Osteocyte (in vitro differentiated cells): Measurements from ENCODE around the gene PODN. TPM values are rescaled to one million over a fixed set of nuclear protein-coding genes. Genes with fewer than 3 reads are reported as not detected.

Source experiments
- DNase-seq: peaks from one replicate; pipeline ENCODE4 v3.0.0; 2021; ENCODE audit warnings: mixed read lengths; ENCODE audit not compliant: unreplicated experiment; ENCODE audit errors: extremely low spot score
- H3K27ac Mint-ChIP-seq: one replicate; pipeline ENCODE4 v1.8.0; 2021; ENCODE audit warnings: mild to moderate bottlenecking, mixed read lengths; ENCODE audit not compliant: unreplicated experiment
- H3K27me3 Mint-ChIP-seq: one replicate; pipeline ENCODE4 v1.8.0; 2021; ENCODE audit warnings: mixed read lengths; ENCODE audit not compliant: unreplicated experiment
- H3K36me3 Mint-ChIP-seq: one replicate; pipeline ENCODE4 v1.8.0; 2021; ENCODE audit warnings: mixed read lengths; ENCODE audit not compliant: unreplicated experiment
- H3K4me1 Mint-ChIP-seq: one replicate; pipeline ENCODE4 v1.8.0; 2021; ENCODE audit warnings: mixed read lengths; ENCODE audit not compliant: unreplicated experiment
- H3K4me3 Mint-ChIP-seq: one replicate; pipeline ENCODE4 v1.8.0; 2021; ENCODE audit warnings: mild to moderate bottlenecking, moderate library complexity, mixed read lengths; ENCODE audit not compliant: unreplicated experiment
- H3K9me3 Mint-ChIP-seq: one replicate; pipeline ENCODE4 v1.8.0; 2021; ENCODE audit warnings: mixed read lengths; ENCODE audit not compliant: unreplicated experiment
- total RNA-seq: library from RNA; stranded (reverse); gene quantifications from 2 replicates; pipeline ENCODE4 v1.2.1, GENCODE V29; 2021
- TF ChIP-seq, protein P1 (sequence below): fragments of 200-600 bp; sonication (generic); IDR thresholded peaks from 2 replicates; pipeline ENCODE4 v1.5.0; 2021; ENCODE audit warnings: antibody characterized with exemption, mild to moderate bottlenecking, moderate library complexity

Gene PODN
- total RNA-seq, 1 donor from 2014 or later, result 6.6 TPM

DNA sequence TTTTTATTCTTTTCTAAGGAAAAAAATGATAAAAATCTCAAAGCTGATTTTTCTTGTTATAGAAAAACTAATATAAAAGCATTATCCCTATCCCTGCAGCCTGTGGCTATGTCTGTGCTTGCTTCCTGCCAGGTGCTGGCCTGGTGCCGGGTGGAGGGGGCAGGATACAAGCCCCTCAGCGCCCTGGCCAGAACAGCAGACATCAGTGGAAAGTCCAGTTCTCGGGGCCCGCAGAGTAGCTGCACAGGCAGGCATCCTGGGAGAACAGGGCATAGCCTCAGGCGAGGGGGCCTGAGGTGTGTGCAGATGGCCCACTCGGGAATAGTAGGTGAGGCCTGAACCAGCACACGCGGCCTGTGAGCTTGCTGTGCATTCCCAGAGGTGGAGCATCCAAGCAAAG lies 23.4 kb downstream of the PODN start:
- H3K27me3 Mint-ChIP-seq, result no peaks in the 10 kb centered on the region

DNA sequence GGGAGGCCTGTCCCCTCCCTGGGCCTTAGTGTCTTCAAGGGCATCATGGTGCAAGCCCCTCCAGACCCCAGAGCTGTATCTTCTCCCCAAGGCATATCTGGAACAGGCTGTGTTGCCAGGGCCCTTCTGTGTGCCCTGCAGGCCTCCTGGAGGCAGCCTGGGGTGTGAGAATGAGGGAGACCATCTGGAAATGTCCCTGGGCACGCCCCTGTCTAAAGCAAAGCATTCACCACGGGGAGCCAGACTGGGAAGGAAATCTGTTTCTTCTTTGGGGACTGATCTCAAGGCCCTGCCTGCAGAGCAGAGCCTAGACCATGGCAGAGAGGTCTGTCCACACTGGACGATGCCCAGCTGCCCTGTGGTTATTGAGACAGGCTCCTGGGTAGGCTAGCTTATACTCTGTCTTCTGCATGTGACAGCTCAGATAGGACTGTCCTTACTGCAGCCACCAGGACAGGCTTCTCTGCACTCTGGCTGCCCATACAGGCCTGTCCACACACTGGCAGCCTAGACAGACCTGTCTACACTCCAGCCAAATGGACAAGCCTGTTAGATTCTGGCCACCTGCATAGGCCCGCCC lies 24.6 kb downstream of the PODN start:
- Mint-ChIP-seq H3K4me1 (peaks cover 20% of the 10 kb centered on the region), H3K9me3 (no peaks in the 10 kb centered on the region), H3K4me3 (no peak overlapping the region), H3K36me3 (peaks cover 1% of the 10 kb centered on the region), H3K27ac (no peak overlapping the region), H3K27me3 (no peaks in the 10 kb centered on the region)
- no peak for DNase-seq
- TF ChIP-seq, protein P1, sequence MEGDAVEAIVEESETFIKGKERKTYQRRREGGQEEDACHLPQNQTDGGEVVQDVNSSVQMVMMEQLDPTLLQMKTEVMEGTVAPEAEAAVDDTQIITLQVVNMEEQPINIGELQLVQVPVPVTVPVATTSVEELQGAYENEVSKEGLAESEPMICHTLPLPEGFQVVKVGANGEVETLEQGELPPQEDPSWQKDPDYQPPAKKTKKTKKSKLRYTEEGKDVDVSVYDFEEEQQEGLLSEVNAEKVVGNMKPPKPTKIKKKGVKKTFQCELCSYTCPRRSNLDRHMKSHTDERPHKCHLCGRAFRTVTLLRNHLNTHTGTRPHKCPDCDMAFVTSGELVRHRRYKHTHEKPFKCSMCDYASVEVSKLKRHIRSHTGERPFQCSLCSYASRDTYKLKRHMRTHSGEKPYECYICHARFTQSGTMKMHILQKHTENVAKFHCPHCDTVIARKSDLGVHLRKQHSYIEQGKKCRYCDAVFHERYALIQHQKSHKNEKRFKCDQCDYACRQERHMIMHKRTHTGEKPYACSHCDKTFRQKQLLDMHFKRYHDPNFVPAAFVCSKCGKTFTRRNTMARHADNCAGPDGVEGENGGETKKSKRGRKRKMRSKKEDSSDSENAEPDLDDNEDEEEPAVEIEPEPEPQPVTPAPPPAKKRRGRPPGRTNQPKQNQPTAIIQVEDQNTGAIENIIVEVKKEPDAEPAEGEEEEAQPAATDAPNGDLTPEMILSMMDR, result no peak

More for the DNA sequence above, 23.4 kb downstream of the PODN start:
- Mint-ChIP-seq H3K4me1 (peaks cover 18% of the 10 kb centered on the region), H3K27ac (no peak overlapping the region), H3K4me3 (no peak overlapping the region), H3K9me3 (no peaks in the 10 kb centered on the region), H3K36me3 (peaks cover 1% of the 10 kb centered on the region)
- TF ChIP-seq, protein P1, result no peak
- no peak for DNase-seq

DNA sequence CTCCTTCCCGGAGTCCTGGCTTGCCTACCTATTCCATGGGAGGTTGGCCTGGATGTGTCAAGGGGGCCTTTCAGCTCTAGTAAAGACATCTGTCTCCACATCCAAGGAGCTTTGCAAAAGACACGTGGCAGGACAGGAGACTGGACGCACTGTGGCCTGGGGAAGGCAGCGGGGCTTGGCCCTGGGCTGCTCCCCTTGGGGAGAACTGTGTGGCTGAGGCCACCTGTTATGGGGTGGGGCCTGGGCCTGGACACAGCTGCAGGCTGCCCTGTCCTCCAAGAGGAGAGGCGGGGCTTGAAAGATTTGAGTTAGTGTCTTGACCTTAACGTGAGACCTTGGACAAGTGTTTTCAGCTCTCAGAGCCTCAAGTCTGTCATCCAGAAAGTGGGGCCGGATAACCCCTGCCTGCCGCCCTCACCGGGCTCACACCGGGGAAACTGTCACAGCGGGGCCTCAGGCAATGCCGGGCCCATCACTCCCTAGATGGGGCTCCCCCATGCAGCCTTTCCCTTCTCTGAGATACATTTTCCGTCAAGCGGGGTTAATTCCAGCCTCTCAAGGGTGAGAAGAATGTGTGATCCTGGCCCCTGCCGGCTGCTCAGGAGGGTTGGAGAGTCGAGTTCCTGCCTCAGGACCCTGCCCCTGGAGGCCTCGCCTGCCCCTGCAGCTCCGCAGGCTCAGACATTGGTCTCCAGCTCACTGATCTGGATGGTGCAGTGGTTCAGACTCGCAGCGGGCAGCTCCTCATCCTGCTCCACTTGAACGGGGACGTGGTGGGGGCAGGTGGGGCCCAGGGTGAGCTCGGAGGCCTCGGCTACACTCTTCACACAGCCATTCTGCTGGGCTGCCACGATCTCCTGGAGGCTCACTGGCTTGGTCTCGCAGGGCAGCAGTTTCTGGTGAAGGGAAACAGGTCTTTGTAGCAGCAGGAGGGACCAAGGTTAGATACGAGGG lies 25.6 kb downstream of the PODN start:
- H3K36me3 Mint-ChIP-seq, result peaks cover 1% of the 10 kb centered on the region
- no peak for DNase-seq
- no peaks in the 10 kb centered on the region for H3K9me3 Mint-ChIP-seq
- no peak overlapping the region for H3K4me3 Mint-ChIP-seq
- TF ChIP-seq, protein P1, result no peak
- H3K27me3 Mint-ChIP-seq, result no peaks in the 10 kb centered on the region
- H3K27ac Mint-ChIP-seq, result no peak overlapping the region
- H3K4me1 Mint-ChIP-seq, result peaks cover 20% of the 10 kb centered on the region

DNA sequence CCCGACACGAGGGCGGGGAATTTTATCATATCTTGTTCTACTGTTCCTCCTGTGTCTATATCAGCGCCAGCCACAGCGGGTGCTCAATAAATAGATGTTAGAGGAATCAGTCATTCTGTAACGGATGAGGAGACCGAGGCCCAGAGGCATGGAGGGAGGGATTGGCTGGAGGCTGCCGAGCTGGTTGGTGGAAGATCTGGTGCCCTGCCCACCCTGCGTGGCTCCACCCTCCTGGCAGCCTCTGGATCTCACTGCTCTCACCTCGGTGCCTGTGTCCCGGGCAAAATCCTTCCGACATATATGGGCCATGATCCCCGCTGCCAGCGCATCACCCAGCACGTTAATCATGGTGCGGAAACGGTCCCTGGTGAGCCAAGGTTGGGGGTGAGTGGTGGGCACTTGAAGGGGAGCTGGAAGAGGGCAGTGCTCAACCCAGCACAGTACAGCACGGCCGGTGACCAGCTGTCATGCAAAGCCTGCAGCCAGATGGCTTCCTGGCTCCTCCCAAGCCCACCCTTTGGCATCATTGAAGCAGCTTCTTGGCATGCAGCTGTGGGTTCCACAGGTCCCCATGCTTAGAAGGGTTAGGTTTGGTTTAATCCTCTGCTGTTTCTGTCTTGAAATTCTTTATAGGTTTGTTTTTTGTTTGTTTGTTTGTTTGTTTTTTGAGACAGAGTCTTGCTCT lies 26.7 kb downstream of the PODN start:
- Mint-ChIP-seq H3K9me3 (no peaks in the 10 kb centered on the region), H3K27ac (peak overlapping the region; percentile 18), H3K27me3 (no peaks in the 10 kb centered on the region), H3K4me3 (no peak overlapping the region), H3K4me1 (peaks cover 20% of the 10 kb centered on the region), H3K36me3 (no peaks in the 10 kb centered on the region)
- DNase-seq, result no peak
- TF ChIP-seq, protein P1, result no peak
